Measurements from ENCODE around the gene RRBP1.

The RRBP1 gene

DNA sequence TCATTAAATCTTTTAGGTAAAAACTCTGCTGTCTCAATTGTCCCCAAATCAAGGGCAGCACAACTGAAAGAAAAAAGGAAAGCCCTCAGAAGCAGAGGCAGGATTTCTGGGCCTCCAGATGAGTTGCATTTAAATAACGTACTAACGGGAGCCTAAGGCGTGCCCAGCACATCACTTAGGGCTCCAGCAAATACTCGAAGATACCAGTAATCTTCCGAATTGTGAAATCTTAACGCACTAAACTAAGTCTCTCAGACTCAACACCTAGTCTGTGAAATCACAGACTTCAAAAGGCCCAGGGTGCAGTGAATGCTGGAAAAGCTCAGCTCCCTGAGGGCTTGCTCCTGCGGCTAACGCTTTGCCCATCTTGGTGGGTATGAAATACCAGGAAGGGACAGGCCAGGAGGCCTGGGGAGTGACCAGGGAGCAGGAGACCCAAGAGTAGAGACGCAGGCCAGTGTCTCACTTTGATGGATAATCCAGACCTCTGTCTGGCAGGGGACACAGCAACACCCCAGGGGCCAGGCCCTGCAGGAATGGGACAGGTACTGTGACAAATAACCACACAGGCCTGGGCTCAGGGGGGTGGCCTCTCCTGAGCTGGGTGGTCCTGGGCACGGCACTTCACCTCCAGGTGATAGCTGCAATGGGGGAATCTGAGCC, 36.4 kb downstream of the RRBP1 start:
- DNase-seq, result no peak

DNA sequence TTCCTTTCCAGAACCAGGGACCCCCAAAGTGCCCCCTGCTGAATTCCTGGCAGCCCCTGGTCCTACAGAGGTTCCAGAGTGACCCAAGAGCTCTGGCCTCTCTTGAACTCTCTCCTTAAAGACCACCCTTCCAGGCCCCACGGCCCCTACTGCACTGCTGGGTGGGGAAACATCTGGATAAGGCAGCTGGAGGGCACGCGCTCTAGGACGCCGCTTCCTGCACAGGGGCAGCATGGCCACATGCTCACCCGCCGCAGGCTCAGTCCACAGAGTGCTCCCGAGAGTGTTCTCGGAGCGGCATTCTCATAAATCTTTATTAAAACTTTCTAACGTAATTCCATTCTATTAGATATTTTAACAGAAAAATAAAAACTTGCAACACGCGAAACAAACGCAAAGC, 37.0 kb downstream of the RRBP1 start:
- DNase-seq, result no peak

DNA sequence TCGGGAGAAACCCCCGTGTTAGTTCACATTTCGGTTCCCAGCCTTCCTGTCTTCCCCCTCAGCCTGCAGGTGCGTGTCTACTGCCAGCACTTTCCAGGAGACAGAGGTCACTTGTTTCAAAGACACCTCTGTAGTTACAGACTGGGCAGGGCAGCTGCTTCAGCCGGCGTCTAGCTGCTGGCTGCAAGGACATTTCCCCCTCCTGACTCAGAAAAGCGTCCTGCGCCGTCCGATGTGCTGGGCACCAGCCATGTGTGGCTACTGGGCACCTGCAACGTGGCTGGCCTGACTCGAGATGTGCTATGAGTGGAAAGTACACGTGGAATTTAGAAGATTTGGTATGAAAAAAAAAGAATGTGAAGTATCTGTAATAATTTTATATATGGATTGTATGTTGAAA, 37.6 kb downstream of the RRBP1 start:
- no peak for DNase-seq

DNA sequence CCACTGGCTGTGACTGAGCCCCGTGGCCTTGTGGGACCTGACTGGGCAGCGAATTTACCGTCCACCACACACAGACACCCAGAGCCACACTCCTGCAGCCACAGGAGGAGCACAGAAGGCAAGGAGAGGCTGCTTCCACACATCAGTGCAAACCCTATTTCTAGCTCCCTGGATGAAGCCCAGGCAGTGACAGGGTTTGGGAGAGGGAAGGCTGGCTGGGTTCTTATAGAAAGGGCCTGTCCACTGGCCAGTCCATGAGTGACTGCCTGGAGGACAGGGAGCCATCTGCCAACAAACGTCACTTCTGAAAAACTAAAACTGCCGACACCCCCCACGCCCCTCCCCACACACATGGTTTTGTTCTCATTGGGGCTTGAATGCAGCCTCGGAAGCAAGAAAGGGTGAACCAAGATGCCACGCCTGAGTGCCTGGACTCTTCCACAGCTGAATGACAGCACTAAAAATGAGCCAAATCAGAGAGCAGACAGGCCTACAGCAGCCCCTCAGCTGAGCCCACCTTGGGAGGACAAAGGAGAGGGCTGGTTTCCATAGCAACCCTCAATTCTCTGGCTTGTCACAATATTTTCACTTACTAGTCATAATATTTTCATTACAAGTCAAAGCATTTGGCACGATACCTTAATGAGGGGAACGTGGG, 38.4 kb downstream of the RRBP1 start:
- no peak for DNase-seq

DNA sequence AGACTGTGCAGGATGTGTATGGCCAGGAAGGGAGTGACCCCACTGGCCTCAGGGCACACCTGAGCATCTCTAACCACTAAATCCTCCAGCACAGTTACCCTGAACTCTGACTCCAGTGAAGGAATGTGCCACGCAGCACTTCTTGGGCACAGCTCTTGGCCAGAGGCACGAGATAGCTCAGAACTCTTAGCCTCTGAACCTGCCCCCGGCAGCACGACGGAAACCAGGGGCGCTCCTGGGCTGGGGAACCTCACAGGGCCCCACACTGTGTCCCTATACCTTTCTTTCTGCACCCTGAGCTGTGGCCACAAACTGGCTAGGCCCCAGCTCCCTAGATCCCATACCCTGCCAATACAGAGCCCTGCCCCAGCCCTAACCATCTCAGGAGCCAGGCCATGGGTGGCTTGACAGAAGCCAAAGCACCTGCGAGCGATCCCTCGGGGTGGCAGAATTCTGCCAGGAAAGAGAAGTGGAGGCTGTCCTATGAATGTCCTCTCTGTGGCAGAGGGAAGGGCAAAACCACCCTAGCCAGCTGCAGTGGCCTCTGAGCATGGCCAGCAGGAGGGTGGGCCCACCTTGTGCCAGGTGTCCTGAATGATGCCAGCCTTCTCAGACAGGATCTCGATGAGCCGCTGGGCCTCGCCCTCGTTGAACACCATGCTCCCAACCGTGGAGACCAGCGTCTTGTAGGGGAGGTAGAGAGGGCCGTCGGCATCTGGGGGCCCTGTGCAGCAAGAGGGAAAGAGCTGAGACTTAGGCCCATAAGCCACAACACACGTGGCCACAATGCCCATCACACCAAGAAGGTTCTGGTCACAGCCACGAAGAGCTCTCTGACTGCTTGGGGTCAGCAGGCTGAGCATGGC, 39.4 kb downstream of the RRBP1 start:
- DNase-seq, result no peak

DNA sequence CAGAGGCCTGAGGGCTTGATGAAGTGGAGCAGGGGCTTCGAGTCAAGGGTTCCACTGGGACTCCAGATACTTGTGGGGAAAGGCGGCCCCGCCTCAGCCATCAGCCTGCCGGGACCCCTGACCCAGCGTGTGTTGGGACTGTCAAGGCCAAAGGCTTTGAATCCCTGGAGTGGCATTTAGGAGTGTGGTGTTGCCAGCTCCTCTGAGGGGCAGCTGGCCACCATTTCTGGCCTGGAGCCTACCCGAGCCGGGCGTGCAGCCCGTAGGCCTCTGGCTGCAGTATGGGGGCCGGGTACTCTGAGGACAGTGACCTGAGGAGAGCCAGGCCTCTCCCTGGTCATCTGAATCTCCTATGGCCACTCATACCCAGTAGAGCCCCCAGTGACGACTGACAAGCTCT, 40.0 kb downstream of the RRBP1 start:
- DNase-seq, result no peak

DNA sequence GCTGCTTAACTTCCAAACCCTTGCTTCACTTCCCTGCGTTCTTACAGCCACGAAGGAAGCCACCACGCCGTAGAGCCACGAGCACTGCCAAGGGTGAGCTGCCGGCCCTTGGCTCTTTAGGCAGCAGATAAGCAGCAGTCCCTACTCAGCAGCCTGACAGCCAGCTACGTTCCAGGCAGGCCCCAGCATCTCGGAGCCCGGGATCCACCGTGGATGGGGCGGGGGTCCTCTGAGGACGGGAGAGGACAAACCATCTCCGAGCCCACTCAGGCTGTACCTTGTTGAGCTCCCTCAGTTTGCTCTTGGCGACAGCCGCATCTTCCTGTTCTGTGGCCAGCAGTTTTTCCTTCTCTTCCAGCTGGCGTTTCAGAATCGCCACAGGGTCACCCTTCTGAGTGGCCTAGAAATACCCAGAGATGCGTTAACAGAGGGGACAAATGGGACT, 40.5 kb downstream of the RRBP1 start:
- DNase-seq, result no peak

DNA sequence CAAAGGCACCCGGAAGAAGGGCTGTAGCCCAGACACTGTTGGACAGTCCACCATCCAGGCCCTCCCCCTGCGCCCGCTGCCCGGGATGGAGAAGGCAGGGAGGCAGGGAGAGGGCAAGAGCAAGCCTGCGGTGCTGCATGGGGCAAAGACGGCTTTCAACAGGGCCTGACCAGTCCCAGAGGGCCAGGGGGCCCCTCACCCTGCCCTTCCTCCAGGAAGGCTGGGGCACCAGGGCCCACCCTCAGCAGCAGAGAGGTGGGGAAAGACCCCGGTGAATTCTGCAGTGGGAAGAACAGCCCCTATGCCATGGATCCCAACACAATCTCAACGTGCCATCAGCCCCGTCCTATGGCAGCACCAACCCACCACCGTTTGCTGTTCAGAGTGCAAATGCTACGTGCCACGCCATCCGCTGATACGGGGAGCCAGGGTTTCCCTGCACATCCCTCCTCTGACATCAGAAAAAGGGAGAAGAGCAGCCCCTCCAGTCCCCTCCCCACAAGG, 41.1 kb downstream of the RRBP1 start:
- DNase-seq, result no peak

DNA sequence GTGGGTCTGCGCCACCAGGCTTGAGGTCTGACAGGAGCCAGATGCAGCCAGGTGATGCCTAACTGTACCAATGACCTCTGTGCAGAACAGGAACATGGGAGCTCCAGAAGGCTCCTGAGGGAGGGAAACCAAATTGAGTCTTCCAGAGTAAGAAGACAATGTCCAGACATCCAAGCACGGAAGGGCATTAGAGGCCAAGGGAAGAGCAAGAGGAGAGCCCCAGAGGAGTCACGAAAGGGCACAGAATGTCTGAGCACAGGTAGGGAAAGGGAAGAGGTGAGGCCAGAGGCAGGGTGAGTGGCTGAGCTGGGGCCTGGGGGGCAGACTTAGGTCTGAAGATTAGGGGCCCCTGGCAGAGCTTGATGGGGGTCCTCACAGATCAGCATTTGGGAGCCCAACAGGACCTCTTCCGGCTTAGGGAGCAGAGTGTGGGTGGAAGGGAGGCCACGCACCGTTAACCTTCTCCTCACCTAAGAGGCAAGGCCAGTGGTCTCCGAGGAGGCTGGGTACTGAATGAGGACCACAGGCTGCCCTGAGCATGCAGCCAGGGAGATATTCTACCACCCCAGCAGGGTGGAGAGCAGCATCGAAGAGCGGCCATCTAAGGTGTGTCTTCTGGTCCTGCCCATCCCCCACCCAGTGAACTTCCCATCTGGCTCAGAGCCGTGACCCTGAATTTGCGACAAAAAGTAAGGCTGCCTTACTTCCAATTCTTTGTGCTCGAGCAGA, 41.7 kb downstream of the RRBP1 start:
- no peak for DNase-seq

DNA sequence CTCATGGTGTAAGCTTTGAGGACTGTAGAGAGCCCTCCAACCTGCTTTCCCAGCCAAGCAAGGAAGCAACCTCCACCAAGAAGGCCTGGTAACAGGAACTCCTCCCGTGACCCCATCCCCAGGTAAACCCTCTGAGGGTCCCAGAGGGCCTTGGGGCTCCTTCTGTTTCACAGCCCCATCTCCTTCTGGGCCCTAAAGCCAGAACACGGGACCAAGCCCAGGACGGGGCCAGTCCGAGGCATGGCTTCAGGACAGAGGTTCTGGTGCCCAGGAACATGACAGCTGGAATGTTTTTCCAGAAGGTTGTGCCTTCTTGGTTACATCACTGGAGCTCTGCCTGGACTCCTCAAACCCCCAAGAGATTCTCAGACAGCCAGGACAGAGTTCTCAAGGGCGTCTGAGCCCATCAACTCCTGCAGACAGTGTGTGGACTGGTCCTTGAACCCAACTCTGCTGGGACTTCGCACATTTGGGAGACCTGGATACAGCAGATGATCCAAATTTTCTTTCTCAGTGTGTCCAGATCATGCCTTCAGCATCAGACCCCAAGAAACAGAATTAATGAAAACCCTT, 43.1 kb downstream of the RRBP1 start:
- no peak for DNase-seq

DNA sequence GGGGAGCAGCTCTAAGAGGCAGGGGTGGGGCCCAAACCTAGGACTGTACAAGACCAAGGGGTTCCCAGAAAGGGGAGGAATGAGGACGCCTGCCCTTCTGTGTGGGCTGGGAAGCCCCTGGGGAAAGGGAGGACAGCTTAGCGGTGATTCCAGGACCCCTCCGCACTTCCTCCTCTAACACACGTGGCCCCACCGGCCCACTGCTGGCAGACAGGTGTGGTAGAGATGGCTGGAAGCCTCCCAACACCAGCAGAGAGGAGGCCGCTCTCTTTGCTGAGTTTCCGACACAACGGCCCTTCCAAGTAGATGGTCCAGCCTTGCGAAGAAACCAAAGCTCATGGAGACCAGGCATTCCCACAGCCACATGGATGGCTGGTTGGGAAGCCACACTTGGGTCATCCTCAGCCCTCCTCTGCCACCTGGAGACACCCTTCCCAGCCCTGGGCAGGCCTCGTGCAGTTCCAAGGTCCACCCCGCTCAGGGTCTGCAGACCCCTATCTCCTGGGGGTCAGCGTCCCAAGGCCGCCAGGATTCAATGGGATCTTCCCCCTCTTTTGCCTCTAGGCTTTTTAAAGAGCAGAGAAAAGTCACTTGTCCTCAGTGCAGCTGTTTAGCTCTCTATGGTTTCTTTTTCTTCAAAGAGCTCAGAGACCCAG, 43.9 kb downstream of the RRBP1 start:
- no peak for DNase-seq

DNA sequence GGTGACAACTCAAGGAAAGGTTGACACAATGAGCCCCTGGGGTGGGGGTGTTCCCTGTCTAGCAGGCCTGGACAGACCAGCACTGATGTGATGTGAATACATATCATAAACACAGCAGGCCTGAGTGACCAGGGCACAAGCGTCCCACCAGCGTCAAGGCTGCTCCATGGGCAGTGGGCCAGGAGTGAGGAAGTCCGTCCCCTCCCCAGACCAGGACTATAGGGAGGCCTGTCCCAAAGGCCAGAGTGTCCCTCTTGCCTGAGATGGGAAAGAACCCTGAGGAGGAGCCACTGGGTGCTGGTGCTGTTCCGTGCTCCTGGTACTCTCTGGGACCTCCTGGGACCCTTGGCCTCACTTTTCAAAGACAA, 44.6 kb downstream of the RRBP1 start:
- no peak for DNase-seq

DNA sequence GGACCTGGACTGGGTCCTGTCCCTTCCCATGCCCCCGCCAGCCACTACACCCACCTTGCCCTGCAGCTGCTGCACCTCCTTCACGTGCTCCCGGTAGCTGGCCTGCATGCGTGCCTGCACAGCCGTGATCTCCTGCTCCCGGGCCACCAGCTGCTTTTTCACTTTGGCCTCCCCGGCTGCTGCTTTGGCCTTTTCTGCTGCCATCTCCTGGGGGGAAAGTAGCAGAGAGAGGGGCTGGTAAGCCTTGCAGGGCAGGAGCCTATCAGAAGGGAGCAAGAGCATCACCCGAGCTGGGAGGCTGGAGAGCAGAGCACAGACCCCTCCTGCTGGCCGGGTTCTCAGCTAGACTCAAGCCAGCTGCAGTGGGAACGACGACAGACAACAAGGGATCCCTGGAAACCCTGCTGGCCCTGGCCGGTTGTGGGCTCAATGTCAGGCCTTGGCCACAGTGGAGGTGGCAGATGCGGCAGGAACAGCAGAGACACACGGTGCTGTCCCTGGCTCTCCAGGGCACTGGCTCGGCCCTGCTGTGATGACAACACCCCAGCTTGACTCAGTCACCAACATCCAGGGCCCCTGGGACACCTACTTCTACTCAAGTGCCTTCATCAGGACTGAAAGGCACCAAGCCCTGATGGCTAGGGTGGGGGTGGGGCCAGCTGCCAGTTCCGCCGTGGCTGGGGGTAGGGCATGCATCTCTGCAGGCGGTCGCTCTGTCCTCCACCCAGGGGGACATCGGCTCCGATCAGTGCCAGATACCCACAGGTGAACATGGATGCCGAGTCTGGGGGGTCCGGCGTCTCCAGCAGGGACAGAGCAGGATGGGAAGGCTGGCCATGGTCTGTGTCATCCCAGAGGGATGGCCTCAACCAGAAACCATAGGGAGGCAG, 45.3 kb downstream of the RRBP1 start:
- DNase-seq, result no peak

DNA sequence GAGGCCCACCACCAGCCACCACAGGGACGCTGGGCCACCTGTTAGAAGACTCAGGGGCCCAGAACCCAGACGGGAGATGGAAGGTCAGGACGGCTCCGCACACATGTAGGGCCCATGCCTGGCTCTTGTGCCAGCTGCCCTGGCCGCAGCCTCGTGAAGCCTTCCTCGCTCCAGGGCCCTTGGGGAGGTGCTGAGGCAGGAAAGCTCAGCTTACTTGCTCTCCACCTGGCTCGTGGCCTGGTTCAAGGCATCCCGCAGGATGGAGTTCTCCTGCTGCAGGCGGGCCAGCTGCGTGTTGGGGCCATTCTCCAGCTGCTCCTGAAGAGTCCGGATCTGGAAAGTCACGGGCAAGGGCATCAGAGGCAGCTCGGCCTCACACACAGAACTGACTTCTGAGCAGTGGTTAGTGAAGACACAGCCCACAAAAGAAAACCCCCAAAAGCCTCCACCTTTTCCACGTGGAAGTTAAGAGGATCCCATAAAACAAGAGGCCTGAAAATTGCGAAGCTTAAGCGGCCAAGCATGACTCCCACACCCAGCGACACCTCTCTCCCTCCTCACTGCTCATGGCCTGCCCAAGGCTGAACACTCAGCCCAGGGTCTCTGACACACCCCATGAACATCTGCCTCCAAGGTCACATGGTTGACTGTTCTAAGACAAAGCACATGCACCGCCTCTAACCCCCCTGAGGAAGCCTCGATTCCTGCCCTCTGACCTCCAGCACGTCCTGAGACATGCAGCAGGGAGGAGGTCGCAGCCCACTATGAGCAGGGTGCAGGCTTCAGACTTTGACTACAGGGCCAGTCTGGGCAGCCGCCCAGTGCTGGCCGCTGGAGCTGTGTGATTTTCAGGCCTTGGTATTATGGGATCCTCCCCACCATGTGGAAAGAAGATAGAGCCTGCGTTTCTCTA, 46.5 kb downstream of the RRBP1 start:
- no peak for DNase-seq

DNA sequence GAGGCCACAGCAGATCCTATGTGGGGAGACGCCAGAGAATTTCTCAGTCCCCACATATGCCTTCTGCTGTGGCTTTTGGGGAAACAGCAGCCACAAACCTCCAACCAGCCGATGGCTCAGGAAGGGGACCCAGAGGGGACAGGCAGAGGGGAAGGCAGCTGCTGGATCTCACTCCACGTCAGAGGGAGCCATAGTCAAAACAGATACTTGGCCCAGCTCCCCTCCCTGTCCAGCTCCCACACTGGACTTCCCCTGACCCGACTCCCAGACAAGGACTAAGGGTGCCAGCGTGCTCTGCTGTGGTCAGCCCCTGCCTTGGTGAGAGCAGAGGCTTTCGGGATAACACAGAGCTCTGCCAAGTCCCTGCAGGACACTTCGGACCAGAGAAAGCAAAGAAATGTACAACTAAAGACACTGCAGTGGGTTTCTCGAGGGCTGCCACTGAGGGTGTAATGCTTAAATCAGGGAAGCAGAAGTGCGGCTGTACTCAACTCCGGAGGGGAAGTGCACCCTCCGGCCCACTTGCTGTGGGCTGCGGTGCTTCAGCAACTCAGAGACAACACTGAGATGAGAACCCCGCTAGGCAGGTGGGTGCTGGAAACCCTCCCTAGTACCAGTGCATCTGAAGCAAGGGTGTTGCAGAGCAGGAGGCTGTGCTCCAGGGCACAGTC, 47.2 kb downstream of the RRBP1 start:
- no peak for DNase-seq

DNA sequence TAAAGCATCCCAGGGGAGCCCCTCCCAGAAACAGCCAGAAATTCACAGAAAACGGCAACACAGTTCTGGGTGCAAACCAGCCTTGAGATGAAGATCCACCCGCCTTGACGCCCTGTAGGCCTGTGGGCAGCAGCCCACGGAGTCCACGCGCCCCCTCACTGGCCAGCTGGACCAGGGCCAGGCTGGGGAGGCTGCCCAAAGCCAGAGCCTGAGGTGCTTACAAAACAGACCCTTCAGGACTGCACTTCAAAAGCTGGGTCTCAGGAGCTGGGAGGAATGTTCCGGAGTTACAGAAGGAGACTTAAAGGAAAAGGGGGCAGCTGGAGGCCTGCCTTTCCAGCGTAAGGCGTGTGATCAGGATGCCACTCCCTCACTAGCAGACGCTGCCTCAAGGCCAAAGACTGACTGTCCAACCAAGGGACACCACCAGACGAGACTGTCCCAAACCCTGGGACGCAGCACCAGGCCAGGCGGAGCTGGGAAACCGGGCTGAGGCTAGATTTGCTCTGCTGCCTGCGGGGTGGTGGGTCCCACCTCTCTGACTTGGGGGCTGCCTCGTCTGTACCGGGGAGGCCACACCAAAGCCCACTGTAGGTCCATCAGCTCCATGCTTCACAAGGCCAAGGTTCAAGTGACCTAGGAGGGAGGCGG, 48.1 kb downstream of the RRBP1 start:
- DNase-seq, result no peak

DNA sequence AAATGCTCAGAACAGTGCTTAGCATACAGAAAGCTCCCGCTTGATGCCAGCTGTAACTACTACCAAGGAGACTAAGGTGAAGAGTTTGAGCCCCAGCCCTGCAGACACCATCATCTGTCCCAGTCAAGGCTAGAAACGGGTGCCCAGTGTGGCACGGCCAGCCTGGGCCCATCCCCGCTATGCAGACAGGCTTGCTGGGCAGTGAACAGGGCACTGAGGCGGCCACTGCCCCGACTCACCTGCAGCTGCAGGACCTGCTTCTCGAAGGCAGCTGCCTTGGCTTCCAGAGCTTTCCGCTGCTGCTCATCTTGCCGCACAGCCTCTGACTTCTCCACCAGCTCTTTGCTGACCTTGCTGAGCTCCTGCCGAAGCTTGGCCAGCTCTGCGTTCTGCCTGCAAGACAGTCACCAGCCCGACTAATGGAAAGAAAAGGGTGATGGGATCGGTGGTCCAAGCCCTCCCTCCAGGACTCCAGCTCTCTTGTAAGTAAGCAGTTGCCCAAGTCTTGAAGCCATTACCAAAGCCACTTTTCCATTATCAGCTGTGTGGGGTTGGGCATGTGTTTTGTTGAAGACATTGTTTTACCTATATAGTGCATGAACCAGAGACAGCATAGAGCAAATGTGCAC, 48.7 kb downstream of the RRBP1 start:
- DNase-seq, result no peak

DNA sequence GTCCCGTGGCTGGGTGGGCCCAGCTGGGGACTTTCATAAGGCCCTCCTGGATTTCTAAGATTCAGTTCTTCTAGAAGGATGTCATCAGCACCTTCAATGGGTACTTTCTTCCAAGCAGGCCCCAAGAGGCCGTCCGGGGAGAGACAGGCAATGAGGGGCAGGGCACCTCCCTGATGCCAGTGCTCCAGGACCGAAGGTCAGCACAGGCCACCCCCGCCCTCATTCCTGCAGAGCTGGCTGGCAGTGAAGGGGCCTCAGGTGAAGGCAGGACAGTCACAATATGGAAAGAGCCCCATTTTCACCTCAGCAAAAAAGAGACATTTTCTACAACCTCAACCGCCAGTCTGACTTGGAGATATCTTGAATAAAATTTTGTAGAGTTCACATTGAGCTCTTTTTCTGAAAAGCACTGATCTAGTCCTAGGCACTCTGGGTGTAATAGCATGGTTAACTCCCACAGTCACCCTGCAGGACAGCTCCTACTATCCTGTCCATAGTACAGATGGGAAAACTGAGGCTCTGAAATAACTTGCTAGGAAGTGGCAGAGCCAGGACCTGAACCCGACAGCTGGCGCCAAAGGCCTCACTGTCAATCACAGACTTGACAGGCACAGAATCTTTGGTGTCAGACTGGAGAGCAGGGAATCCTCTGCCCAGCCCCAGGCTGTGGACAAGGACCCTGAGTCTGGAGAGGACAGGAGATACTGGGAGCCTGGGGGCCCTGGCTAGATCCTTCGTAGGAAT, 50.3 kb downstream of the RRBP1 start:
- DNase-seq, result no peak
